ENCODE data around the gene TMEM145.

- no peak for TF ChIP-seq POLR2AphosphoS5 (IDR thresholded peaks at IDR 0.05; ENCODE audit: low read depth, low read length)
- no peak for TF ChIP-seq SIN3A (IDR thresholded peaks at IDR 0.05; ENCODE audit: borderline replicate concordance, insufficient read depth, low read length)
- TF ChIP-seq TAF1 (IDR thresholded peaks at IDR 0.05; ENCODE audit: borderline replicate concordance, insufficient read depth, low read length): no peak
- no peak for TF ChIP-seq REST (IDR thresholded peaks at IDR 0.05; ENCODE audit: insufficient read depth in 1 of 2, low read depth in 2 of 2, low read length in 2 of 2)
Measured at GRCh38 chr19:42285541-42285941, 27.6 kb upstream of the TMEM145 start.
